Measurements from ENCODE around the gene ZBTB40. TPM values are rescaled to one million over a fixed set of nuclear protein-coding genes. Genes with fewer than 3 reads are reported as not detected.

Gene ZBTB40
- total and polyA plus RNA-seq, 10 of the 15 experiments (the other 5 are each of a cell fraction or from before 2014, with no cell fraction given) = 1.9 to 14.4 (median 9.0) TPM

DNA sequence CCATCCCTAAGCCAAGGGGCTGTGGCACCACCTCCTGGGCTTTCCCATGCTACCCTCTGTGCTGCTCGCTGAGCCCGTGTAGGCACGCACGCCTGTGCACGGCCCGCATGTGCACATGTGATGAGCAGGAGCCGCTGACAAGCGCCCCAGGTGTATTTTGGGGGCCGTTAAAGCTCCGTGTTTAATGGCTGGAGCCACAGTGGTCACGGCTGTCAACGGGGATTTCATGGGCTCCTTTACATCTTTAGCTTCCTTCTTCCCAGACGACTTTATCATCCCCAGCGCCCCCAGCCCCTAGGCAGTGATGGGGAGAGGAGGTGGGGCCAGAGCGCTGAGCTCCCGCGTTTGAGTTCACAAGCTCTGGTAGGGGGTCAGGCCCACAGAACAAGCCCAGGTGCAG is 99.9 kb downstream of the ZBTB40 start:
- ATAC-seq (no peak), DNase-seq (ENCODE audit: low read depth, low spot score) (no peak), FAIRE-seq (no peak)
- in situ Hi-C loops (cut with MboI) = no loop called here
- Histone ChIP-seq H2AFZ (ENCODE audit: control insufficient read depth, low read depth, low read length) (no peak overlapping the region), H3K4me3 (no peak overlapping the region), H3K4me2 (ENCODE audit: control insufficient read depth, insufficient read depth) (no peak overlapping the region), H3K9ac (ENCODE audit: control insufficient read depth, insufficient read depth, low read length) (no peak overlapping the region), H3K4me1 (ENCODE audit: control insufficient read depth, insufficient read depth, low read length) (no peaks in the 10 kb centered on the region), H3K36me3 (ENCODE audit: control insufficient read depth in 2 of 2, insufficient read depth in 2 of 2, low read length in 1 of 2) (no peaks in the 10 kb centered on the region), H3K27ac (ENCODE audit: control insufficient read depth, insufficient read depth) (no peak overlapping the region), H3K79me2 (ENCODE audit: control insufficient read depth, insufficient read depth, low read length) (no peaks in the 10 kb centered on the region), H4K20me1 (ENCODE audit: control insufficient read depth, insufficient read depth) (no peaks in the 10 kb centered on the region), H3K27me3 (replicated peaks in 1 of 2; ENCODE audit: control insufficient read depth in 2 of 2, insufficient read depth in 2 of 2, low read length in 1 of 2) (peaks cover 2 to 6% of the 10 kb centered on the region in 2 experiments), H3K9me3 (replicated peaks; ENCODE audit: control insufficient read depth, insufficient read depth, low read length) (no peaks in the 10 kb centered on the region)
- ChIA-PET RAD21 (ENCODE audit: unreplicated experiment) (no interaction called here), SMC1A (ENCODE audit: uncharacterized antibody, unreplicated experiment) (no interaction called here), POLR2A (no interaction called here), CTCF (interaction anchor here (1.2 kb wide), 1 partner anchor 379 kb away, joined by 3 read pairs; no protein-coding TSS in a partner anchor)
- no TSS peak for BruUV-seq (replicated peaks)
- intact Hi-C loops (cut with micrococcal nuclease; ENCODE audit: unreplicated experiment) = no loop called here
- 46% methylated on average over 17 of the region's 17 CpGs for WGBS (ENCODE audit: insufficient coverage, insufficient replicate concordance, low lambda C conversion rate, missing lambda C conversion rate)
- TF ChIP-seq JUND (IDR thresholded peaks at IDR 0.05; ENCODE audit: low read depth, low read length) (no peak), IKZF1 (conservative IDR thresholded peaks at IDR 0.05) (no peak), GATAD2B (conservative IDR thresholded peaks at IDR 0.05; ENCODE audit: low read depth) (no peak), SIX5 (IDR thresholded peaks at IDR 0.05; ENCODE audit: low read depth, low read length, severe bottlenecking) (no peak), TBL1XR1 (IDR thresholded peaks at IDR 0.05; ENCODE audit: low read depth, low read length) (no peak), HDAC2 (IDR thresholded peaks at IDR 0.05) (no peak), HDAC6 (IDR thresholded peaks at IDR 0.05; ENCODE audit: unreplicated experiment) (no peak), CHD1 (IDR thresholded peaks at IDR 0.05; ENCODE audit: low read depth, low read length) (no peak), PAX5 (IDR thresholded peaks at IDR 0.05; ENCODE audit: borderline replicate concordance, low read depth, low read length) (no peak), SRF (IDR thresholded peaks at IDR 0.05; ENCODE audit: low read depth in 2 of 2, low read length in 2 of 2) (no peak), YY1 (IDR thresholded peaks at IDR 0.05; ENCODE audit: low read depth, low read length) (no peak), JUNB (IDR thresholded peaks at IDR 0.05) (no peak), FOXK2 (IDR thresholded peaks at IDR 0.05) (no peak)
- TF ChIP-seq, protein P1, sequence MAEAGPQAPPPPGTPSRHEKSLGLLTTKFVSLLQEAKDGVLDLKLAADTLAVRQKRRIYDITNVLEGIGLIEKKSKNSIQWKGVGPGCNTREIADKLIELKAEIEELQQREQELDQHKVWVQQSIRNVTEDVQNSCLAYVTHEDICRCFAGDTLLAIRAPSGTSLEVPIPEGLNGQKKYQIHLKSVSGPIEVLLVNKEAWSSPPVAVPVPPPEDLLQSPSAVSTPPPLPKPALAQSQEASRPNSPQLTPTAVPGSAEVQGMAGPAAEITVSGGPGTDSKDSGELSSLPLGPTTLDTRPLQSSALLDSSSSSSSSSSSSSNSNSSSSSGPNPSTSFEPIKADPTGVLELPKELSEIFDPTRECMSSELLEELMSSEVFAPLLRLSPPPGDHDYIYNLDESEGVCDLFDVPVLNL (IDR thresholded peaks at IDR 0.05; ENCODE audit: low read depth, low read length) = no peak
- TF ChIP-seq, protein P2, sequence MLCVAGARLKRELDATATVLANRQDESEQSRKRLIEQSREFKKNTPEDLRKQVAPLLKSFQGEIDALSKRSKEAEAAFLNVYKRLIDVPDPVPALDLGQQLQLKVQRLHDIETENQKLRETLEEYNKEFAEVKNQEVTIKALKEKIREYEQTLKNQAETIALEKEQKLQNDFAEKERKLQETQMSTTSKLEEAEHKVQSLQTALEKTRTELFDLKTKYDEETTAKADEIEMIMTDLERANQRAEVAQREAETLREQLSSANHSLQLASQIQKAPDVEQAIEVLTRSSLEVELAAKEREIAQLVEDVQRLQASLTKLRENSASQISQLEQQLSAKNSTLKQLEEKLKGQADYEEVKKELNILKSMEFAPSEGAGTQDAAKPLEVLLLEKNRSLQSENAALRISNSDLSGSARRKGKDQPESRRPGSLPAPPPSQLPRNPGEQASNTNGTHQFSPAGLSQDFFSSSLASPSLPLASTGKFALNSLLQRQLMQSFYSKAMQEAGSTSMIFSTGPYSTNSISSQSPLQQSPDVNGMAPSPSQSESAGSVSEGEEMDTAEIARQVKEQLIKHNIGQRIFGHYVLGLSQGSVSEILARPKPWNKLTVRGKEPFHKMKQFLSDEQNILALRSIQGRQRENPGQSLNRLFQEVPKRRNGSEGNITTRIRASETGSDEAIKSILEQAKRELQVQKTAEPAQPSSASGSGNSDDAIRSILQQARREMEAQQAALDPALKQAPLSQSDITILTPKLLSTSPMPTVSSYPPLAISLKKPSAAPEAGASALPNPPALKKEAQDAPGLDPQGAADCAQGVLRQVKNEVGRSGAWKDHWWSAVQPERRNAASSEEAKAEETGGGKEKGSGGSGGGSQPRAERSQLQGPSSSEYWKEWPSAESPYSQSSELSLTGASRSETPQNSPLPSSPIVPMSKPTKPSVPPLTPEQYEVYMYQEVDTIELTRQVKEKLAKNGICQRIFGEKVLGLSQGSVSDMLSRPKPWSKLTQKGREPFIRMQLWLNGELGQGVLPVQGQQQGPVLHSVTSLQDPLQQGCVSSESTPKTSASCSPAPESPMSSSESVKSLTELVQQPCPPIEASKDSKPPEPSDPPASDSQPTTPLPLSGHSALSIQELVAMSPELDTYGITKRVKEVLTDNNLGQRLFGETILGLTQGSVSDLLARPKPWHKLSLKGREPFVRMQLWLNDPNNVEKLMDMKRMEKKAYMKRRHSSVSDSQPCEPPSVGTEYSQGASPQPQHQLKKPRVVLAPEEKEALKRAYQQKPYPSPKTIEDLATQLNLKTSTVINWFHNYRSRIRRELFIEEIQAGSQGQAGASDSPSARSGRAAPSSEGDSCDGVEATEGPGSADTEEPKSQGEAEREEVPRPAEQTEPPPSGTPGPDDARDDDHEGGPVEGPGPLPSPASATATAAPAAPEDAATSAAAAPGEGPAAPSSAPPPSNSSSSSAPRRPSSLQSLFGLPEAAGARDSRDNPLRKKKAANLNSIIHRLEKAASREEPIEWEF (IDR thresholded peaks at IDR 0.05; ENCODE audit: insufficient replicate concordance, low read depth, low read length) = no peak
- TF ChIP-seq, protein P3, sequence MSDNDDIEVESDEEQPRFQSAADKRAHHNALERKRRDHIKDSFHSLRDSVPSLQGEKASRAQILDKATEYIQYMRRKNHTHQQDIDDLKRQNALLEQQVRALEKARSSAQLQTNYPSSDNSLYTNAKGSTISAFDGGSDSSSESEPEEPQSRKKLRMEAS (IDR thresholded peaks at IDR 0.05; ENCODE audit: low read depth, low read length) = no peak
- TF ChIP-seq, protein P4, sequence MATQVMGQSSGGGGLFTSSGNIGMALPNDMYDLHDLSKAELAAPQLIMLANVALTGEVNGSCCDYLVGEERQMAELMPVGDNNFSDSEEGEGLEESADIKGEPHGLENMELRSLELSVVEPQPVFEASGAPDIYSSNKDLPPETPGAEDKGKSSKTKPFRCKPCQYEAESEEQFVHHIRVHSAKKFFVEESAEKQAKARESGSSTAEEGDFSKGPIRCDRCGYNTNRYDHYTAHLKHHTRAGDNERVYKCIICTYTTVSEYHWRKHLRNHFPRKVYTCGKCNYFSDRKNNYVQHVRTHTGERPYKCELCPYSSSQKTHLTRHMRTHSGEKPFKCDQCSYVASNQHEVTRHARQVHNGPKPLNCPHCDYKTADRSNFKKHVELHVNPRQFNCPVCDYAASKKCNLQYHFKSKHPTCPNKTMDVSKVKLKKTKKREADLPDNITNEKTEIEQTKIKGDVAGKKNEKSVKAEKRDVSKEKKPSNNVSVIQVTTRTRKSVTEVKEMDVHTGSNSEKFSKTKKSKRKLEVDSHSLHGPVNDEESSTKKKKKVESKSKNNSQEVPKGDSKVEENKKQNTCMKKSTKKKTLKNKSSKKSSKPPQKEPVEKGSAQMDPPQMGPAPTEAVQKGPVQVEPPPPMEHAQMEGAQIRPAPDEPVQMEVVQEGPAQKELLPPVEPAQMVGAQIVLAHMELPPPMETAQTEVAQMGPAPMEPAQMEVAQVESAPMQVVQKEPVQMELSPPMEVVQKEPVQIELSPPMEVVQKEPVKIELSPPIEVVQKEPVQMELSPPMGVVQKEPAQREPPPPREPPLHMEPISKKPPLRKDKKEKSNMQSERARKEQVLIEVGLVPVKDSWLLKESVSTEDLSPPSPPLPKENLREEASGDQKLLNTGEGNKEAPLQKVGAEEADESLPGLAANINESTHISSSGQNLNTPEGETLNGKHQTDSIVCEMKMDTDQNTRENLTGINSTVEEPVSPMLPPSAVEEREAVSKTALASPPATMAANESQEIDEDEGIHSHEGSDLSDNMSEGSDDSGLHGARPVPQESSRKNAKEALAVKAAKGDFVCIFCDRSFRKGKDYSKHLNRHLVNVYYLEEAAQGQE (IDR thresholded peaks at IDR 0.05; ENCODE audit: low read depth, low read length) = no peak

All from GM12878 (cell line).